WTC11 (cell line): ENCODE measurements around the gene MPHOSPH6. TPM values are rescaled to one million over a fixed set of nuclear protein-coding genes. Genes with fewer than 3 reads are reported as not detected.

Source experiments
- ATAC-seq: fragments of 200-7000 bp; cut with Tn5 transposase; 2 replicates; pipeline ENCODE4 v1.10.0; 2021; ENCODE audit warnings: mild to moderate bottlenecking, moderate library complexity
- CTCF ChIA-PET: fragments of 300-600 bp; sonication (Branson Sonifier 250); formaldehyde crosslinking; loops from one replicate; lab custom pipeline; 2021; ENCODE audit warnings: antibody characterized with exemption; lab: Charles Lee
- POLR2A ChIA-PET: fragments of 350-600 bp; sonication (Branson Sonifier 250); formaldehyde crosslinking; loops from one replicate; lab custom pipeline; 2021; ENCODE audit warnings: antibody characterized with exemption; lab: Charles Lee
- DNase-seq: peaks from one replicate; pipeline ENCODE4 v3.0.0; 2021; ENCODE audit warnings: low spot score
- H3K27ac Mint-ChIP-seq: 2 replicates; pipeline ENCODE4 v1.8.0; 2021; ENCODE audit warnings: mixed read lengths
- H3K27me3 Mint-ChIP-seq: 2 replicates; pipeline ENCODE4 v1.8.0; 2021; ENCODE audit warnings: low read depth, mild to moderate bottlenecking, moderate library complexity, mixed read lengths
- H3K36me3 Mint-ChIP-seq: 2 replicates; pipeline ENCODE4 v1.8.0; 2021; ENCODE audit warnings: mixed read lengths
- H3K4me1 Mint-ChIP-seq: 2 replicates; pipeline ENCODE4 v1.8.0; 2022; ENCODE audit warnings: mixed read lengths
- H3K4me3 Mint-ChIP-seq: 2 replicates; pipeline ENCODE4 v1.8.0; 2021; ENCODE audit warnings: mild to moderate bottlenecking, moderate library complexity, mixed read lengths
- H3K9me3 Mint-ChIP-seq: 2 replicates; pipeline ENCODE4 v1.8.0; 2021; ENCODE audit warnings: mixed read lengths
- E2F4 ChIP-seq: sonication (generic); formaldehyde crosslinking; IDR thresholded peaks from 2 replicates; pipeline ENCODE4 v1.8.1; 2022; ENCODE audit warnings: low read depth, mild to moderate bottlenecking, moderate library complexity, missing genetic modification reagents, borderline replicate concordance
- GABPB1 ChIP-seq: sonication (generic); formaldehyde crosslinking; IDR thresholded peaks from 2 replicates; pipeline ENCODE4 v1.8.1; 2023; ENCODE audit warnings: mild to moderate bottlenecking, missing genetic modification reagents
- HMGA2 ChIP-seq: fragments of 250-450 bp; sonication (Bioruptor Pico); IDR thresholded peaks from 2 replicates; pipeline ENCODE4 v1.4.0; 2021; ENCODE audit warnings: mild to moderate bottlenecking, moderate library complexity
- HMGXB4 ChIP-seq: sonication (generic); formaldehyde crosslinking; IDR thresholded peaks from 2 replicates; pipeline ENCODE4 v1.8.1; 2023; ENCODE audit warnings: mild to moderate bottlenecking, moderate library complexity, missing genetic modification reagents
- RORB ChIP-seq: fragments of 250-450 bp; sonication (Bioruptor Pico); IDR thresholded peaks from 2 replicates; pipeline ENCODE4 v1.9.0; 2021; ENCODE audit warnings: mild to moderate bottlenecking
- SOX15 ChIP-seq: fragments of 250-450 bp; sonication (Bioruptor Pico); IDR thresholded peaks from 2 replicates; pipeline ENCODE4 v1.9.0; 2021; ENCODE audit warnings: mild to moderate bottlenecking
- SP1 ChIP-seq: sonication (generic); formaldehyde crosslinking; conservative IDR thresholded peaks from 2 replicates; pipeline ENCODE4 v1.8.1; 2022; ENCODE audit warnings: missing genetic modification reagents
- TCF7 ChIP-seq: sonication (generic); formaldehyde crosslinking; IDR thresholded peaks from 2 replicates; pipeline ENCODE4 v1.8.0; 2022; ENCODE audit warnings: mild to moderate bottlenecking, low read depth, missing genetic modification reagents, moderate library complexity
- TP53 ChIP-seq: sonication (generic); formaldehyde crosslinking; IDR thresholded peaks from 2 replicates; pipeline ENCODE4 v1.8.1; 2023; ENCODE audit warnings: mild to moderate bottlenecking, missing genetic modification reagents
- ZNF219 ChIP-seq: sonication (generic); formaldehyde crosslinking; IDR thresholded peaks from 2 replicates; pipeline ENCODE4 v1.8.0; 2023; ENCODE audit warnings: missing genetic modification reagents, mild to moderate bottlenecking, borderline replicate concordance
- ZNF263 ChIP-seq: sonication (generic); formaldehyde crosslinking; IDR thresholded peaks from 2 replicates; pipeline ENCODE4 v1.8.1; 2022; ENCODE audit warnings: low read depth, mild to moderate bottlenecking, moderate library complexity, missing genetic modification reagents
- total RNA-seq: library from RNA; stranded (reverse); gene quantifications from 3 replicates; pipeline ENCODE4 v1.2.3, GENCODE V29; 2021
- TF ChIP-seq, protein P1 (sequence below): fragments of 200-600 bp; IDR thresholded peaks from 2 replicates; pipeline ENCODE4 v1.8.0; 2022; ENCODE audit warnings: antibody characterized with exemption
- TF ChIP-seq, protein P2 (sequence below): fragments of 250-450 bp; sonication (Bioruptor Pico); IDR thresholded peaks from 2 replicates; pipeline ENCODE4 v2.1.2; 2022; ENCODE audit warnings: mild to moderate bottlenecking, moderate library complexity
- TF ChIP-seq, protein P3 (sequence below): fragments of 250-450 bp; sonication (Bioruptor Pico); conservative IDR thresholded peaks from 2 replicates; pipeline ENCODE4 v1.9.0; 2021; ENCODE audit warnings: mild to moderate bottlenecking

The MPHOSPH6 gene
- total RNA-seq, 1 experiment from 2014 or later = 30.8 TPM

- TF ChIP-seq HMGXB4 (CRISPR knock-in tag) = no peak
- TF ChIP-seq SP1 (CRISPR knock-in tag) = no peak
- TF ChIP-seq RORB (CRISPR knock-in tag) = no peak
These were observed 29.2 kb upstream of the MPHOSPH6 start (continued) for GRCh38 chr16:82199209-82199608.

DNA sequence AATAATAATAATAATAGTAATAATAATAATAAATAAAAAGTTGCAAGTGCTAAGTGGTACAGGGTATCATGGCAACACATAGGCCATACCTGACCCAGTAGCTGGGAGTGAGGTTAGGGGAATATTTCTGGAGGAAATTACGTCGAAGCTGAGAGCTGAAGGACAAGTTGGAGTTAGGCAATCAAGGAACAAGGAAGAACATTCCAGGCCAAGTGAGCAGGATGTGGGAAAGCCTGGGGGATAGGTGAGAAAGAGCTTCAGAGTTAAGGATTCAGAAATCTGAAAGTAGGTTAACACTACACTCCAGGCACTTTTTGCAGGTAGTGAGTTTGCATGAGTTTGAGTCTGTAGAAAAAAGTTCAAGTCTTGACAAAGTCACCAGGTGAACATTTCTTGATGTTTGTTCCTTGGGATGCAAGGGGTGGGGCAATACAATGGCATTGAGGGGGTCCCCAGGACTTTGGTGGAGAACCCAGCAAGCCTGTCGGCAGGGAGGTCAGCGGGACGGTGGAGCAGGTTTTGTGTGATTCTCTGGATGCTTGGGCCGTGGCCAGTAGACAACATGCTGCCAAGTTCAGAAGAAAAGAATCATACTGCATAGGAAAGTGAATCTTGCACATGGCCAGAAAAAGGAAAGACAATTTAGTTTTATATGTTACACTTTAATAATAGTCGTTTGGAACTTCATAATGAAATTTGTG, 27.7 kb upstream of the MPHOSPH6 start:
- DNase-seq (no peak), ATAC-seq (no peak)
- POLR2A ChIA-PET = no interaction called here
- CTCF ChIA-PET = interaction anchor here (0.6 kb wide), 1 partner anchor 933 kb away, joined by 5 read pairs; no protein-coding TSS in a partner anchor
- H3K9me3 Mint-ChIP-seq = no peaks in the 10 kb centered on the region
- no peak overlapping the region for H3K27ac Mint-ChIP-seq
- no peak overlapping the region for H3K4me3 Mint-ChIP-seq
- TF ChIP-seq E2F4 (CRISPR knock-in tag) (no peak), TCF7 (CRISPR knock-in tag) (no peak), HMGA2 (peak; percentile 77; the same call in 1 of the 2 replicates)
- no peaks in the 10 kb centered on the region for H3K27me3 Mint-ChIP-seq
- H3K4me1 Mint-ChIP-seq = no peaks in the 10 kb centered on the region
- H3K36me3 Mint-ChIP-seq = no peaks in the 10 kb centered on the region

DNA sequence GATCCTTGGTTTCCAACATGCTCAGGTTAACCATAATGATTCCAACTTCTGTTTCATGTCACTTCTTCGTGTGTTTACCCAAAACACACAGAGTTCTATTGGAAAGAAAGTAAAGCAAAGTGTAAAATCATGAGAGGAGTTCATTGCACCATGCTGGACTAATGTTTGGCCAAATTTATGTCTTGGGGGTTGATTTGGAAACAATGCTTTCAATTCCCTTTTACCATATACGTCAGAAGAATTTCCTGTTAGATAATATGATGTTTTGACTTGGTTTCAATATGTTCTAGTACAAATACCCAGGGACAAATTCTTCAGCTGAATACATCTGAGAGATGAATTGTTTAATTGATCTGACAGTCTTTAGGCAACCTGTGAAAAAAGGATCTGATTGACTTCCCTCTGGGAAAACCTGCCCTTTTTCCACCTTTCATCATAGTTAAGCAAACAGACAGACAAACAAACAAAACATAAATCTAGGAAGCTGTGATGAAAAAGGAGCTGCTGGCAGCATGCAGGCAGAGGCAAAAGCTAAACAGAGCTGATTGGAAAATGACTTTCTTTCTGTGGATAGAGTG, 26.0 kb upstream of the MPHOSPH6 start:
- no peak overlapping the region for H3K4me3 Mint-ChIP-seq
- no peak for ATAC-seq
- CTCF ChIA-PET = no interaction called here

GRCh38 chr16:82194086-82194485, 24.1 kb upstream of the MPHOSPH6 start:
- Mint-ChIP-seq H3K27me3 (no peaks in the 10 kb centered on the region), H3K4me1 (peaks cover 6% of the 10 kb centered on the region), H3K36me3 (no peaks in the 10 kb centered on the region), H3K4me3 (no peak overlapping the region), H3K9me3 (no peaks in the 10 kb centered on the region), H3K27ac (no peak overlapping the region)
- DNase-seq (no peak), ATAC-seq (no peak)
- ChIA-PET CTCF (no interaction called here), POLR2A (no interaction called here)
- no peak for TF ChIP-seq ZNF219 (CRISPR knock-in tag)
- no peak for TF ChIP-seq SOX15 (CRISPR knock-in tag)
- TF ChIP-seq TP53 (CRISPR knock-in tag) = no peak
- TF ChIP-seq, protein P1, sequence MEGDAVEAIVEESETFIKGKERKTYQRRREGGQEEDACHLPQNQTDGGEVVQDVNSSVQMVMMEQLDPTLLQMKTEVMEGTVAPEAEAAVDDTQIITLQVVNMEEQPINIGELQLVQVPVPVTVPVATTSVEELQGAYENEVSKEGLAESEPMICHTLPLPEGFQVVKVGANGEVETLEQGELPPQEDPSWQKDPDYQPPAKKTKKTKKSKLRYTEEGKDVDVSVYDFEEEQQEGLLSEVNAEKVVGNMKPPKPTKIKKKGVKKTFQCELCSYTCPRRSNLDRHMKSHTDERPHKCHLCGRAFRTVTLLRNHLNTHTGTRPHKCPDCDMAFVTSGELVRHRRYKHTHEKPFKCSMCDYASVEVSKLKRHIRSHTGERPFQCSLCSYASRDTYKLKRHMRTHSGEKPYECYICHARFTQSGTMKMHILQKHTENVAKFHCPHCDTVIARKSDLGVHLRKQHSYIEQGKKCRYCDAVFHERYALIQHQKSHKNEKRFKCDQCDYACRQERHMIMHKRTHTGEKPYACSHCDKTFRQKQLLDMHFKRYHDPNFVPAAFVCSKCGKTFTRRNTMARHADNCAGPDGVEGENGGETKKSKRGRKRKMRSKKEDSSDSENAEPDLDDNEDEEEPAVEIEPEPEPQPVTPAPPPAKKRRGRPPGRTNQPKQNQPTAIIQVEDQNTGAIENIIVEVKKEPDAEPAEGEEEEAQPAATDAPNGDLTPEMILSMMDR = no peak
- TF ChIP-seq, protein P2, sequence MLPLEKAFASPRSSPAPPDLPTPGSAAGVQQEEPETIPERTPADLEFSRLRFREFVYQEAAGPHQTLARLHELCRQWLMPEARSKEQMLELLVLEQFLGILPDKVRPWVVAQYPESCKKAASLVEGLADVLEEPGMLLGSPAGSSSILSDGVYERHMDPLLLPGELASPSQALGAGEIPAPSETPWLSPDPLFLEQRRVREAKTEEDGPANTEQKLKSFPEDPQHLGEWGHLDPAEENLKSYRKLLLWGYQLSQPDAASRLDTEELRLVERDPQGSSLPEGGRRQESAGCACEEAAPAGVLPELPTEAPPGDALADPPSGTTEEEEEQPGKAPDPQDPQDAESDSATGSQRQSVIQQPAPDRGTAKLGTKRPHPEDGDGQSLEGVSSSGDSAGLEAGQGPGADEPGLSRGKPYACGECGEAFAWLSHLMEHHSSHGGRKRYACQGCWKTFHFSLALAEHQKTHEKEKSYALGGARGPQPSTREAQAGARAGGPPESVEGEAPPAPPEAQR (CRISPR knock-in tag) = no peak
- no peak for TF ChIP-seq RORB (CRISPR knock-in tag)

More for the DNA sequence above, 26.0 kb upstream of the MPHOSPH6 start:
- no peak for DNase-seq
- no peaks in the 10 kb centered on the region for H3K9me3 Mint-ChIP-seq
- no peak overlapping the region for H3K27ac Mint-ChIP-seq
- H3K4me1 Mint-ChIP-seq = no peaks in the 10 kb centered on the region
- POLR2A ChIA-PET = no interaction called here
- H3K36me3 Mint-ChIP-seq = no peaks in the 10 kb centered on the region
- TF ChIP-seq, protein P3, sequence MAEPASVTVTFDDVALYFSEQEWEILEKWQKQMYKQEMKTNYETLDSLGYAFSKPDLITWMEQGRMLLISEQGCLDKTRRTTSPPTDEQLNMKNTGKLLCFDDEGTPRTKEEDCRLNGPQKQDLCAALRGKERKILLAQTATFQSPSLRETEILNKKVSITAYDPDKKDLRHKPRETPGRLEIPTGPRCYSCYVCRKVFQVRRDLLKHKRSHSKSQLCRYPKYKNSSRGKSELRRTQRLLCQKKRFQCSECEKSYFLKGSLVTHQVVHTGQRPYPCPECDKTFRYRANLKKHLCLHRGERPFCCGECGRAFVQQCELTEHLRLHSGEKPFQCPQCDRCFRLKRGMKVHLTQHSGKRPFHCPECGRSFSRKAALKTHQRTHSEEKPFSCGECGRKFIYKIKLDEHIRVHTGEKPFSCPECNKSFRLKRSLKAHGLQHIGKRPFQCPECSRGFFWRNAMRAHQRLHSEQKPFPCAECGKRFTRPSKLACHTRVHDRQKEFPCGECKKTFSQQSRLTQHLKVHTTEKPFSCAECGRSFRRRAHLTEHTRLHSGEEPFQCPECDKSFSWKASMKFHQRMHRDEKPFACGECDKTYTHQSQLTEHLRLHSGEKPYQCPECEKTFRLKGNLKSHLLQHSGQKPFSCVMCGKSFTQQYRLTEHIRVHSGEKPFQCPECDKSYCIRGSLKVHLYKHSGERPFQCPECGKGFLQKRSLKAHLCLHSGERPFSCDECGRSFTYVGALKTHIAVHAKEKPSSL (CRISPR knock-in tag) = no peak
- TF ChIP-seq SP1 (CRISPR knock-in tag) = no peak
- no peak for TF ChIP-seq ZNF263 (CRISPR knock-in tag)
- TF ChIP-seq GABPB1 (CRISPR knock-in tag) = no peak
- H3K27me3 Mint-ChIP-seq = no peaks in the 10 kb centered on the region
